Measurements from ENCODE around the gene ECM1. TPM values are rescaled to one million over a fixed set of nuclear protein-coding genes. Genes with fewer than 3 reads are reported as not detected.
A peak's percentile ranks its signal among the peaks of the same experiment; 100 is the strongest.

ECM1 gene
- total RNA-seq, 1 donor from 2014 or later = 31.5 TPM

DNA sequence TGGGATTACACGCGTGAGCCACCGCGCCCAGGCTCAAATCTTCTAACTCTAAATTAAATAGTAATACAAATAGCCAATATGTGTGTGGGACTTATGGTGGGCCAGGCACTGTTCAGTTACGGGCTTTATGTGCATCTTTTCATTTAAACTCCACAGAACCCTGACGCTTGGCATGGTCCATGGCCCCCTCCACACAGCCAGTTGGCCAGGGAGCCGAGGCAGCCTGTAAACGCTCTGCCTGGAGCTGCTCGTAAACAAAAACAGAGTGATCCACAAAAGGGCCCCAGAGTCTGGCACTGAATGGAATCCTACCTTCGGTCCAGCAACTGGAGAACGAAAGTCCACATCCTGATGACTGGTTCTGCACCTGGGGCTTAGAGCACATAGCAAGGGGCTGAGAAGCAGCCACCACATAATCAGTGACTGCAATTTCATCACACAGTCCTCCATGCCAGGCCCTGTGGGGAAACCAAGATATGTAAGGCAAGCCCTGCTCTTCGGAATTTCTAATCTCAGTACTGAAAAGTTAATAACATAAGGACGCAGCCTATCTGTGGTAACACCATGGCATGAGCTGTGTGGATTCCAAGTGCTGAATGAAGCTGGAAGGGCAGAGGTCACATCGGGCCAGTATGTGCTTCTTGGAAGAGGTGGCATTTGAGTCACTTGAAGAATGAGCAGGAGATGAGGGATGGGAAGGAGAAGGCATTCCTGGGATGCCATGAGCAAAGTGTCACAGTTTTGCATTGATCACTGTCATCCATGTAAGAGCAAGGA is 27.8 kb downstream of the ECM1 start:
- Mint-ChIP-seq H3K9me3 (no peaks in the 10 kb centered on the region), H3K36me3 (no peaks in the 10 kb centered on the region), H3K27me3 (no peaks in the 10 kb centered on the region), H3K27ac (peak overlapping the region; percentile 11), H3K4me1 (ENCODE audit: unreplicated experiment) (peaks cover 26% of the 10 kb centered on the region), H3K4me3 (no peak overlapping the region)
- DNase-seq (ENCODE audit: extremely low spot score, unreplicated experiment) = no peak
- TF ChIP-seq, protein P1, sequence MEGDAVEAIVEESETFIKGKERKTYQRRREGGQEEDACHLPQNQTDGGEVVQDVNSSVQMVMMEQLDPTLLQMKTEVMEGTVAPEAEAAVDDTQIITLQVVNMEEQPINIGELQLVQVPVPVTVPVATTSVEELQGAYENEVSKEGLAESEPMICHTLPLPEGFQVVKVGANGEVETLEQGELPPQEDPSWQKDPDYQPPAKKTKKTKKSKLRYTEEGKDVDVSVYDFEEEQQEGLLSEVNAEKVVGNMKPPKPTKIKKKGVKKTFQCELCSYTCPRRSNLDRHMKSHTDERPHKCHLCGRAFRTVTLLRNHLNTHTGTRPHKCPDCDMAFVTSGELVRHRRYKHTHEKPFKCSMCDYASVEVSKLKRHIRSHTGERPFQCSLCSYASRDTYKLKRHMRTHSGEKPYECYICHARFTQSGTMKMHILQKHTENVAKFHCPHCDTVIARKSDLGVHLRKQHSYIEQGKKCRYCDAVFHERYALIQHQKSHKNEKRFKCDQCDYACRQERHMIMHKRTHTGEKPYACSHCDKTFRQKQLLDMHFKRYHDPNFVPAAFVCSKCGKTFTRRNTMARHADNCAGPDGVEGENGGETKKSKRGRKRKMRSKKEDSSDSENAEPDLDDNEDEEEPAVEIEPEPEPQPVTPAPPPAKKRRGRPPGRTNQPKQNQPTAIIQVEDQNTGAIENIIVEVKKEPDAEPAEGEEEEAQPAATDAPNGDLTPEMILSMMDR (conservative IDR thresholded peaks at IDR 0.05) = no peak

DNA sequence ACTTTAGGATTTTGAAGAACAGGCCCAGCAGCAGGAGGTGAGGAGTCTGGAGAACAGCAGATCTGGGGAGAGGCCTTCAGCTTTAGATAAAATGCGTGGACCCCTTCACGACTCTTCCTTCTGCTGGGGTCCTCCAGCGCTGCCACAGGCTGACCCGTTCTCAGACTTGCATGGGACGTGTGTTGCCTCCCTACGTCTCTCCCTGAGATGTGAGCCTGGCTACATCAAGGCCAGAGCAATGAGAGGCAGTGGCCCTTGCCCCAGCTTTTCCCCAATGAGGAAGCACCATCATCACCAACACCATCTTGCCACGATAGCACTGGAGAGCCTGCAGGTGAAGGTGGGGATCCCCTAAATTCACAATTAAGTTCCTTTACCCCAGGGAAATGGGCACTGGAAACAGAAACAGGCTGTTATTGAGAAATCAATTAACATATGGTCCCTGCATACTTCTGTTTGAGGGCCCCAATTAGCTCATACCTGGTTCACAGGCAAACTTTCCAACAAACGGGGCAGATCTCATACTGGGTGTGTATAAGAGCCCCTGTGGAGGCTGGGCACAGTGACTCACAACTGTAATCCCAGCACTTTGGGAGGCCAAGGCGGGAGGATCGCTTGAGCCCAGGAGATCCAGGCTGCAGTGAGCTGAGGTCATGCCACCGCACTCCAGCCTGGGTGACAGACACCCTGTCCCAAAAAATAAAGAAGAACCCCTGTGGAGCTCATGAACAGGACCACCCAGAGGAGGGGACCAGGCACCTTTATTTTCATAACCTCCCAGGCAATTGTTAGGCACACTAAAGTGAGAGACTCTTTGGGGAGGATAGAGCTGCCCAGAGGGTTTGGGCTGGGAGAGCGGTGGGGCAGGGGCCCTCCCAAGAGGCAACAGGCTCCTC is 29.2 kb downstream of the ECM1 start:
- H3K36me3 Mint-ChIP-seq = no peaks in the 10 kb centered on the region
- TF ChIP-seq, protein P1 (conservative IDR thresholded peaks at IDR 0.05) = no peak
- no peak overlapping the region for H3K4me3 Mint-ChIP-seq
- no peaks in the 10 kb centered on the region for H3K9me3 Mint-ChIP-seq
- no peak for DNase-seq (ENCODE audit: extremely low spot score, unreplicated experiment)
- peaks cover 18% of the 10 kb centered on the region for H3K4me1 Mint-ChIP-seq (ENCODE audit: unreplicated experiment)
- H3K27me3 Mint-ChIP-seq = no peaks in the 10 kb centered on the region
- H3K27ac Mint-ChIP-seq = no peak overlapping the region

DNA sequence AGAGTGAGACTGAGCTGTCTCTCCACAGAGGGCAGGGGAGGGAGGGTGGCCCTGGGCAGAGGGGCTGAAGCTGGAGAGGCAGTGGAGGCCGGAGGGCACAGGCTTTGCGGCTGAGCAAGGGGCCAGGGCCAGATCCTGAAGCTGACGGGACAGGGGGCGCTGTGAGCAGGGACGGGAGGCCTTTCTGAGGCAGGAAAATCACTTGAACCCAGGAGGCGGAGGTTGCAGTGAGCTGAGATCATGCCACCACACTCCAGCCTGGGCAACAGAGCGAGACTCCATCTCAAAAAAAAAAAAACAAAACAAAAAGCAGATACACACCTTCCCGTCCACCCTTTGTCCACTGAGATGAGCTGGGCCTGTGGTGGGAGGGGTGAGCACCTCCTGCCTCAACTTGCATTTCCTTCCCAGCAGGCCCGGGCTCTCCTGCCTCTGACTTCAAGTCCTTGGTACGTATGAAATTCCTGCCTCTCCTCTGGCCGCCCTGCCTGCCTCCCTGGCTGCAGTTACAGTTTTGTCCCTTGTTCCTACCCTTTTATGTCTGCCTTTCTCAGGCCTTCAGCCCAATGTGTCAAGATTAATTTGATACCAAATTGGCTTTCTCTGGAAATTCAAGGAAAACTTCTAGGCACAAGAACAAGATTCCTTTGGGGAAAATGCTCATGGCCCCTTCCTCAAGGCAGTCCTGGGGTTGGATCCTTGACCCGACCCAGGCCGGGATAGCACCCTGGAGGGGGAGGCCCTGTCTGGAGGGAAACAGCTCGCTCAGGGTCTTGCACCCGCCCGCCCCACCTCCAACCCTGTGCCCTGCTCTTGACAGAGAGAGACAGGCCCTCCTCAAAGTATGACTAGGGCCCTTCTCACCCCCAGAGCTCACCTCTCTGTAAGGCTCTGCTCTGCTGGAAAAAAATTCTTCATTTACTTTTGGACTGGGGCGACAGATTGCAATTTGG is 30.1 kb downstream of the ECM1 start:
- DNase-seq (ENCODE audit: extremely low spot score, unreplicated experiment) = no peak
- TF ChIP-seq, protein P1 (conservative IDR thresholded peaks at IDR 0.05) = no peak
- no peak overlapping the region for H3K4me3 Mint-ChIP-seq

DNA sequence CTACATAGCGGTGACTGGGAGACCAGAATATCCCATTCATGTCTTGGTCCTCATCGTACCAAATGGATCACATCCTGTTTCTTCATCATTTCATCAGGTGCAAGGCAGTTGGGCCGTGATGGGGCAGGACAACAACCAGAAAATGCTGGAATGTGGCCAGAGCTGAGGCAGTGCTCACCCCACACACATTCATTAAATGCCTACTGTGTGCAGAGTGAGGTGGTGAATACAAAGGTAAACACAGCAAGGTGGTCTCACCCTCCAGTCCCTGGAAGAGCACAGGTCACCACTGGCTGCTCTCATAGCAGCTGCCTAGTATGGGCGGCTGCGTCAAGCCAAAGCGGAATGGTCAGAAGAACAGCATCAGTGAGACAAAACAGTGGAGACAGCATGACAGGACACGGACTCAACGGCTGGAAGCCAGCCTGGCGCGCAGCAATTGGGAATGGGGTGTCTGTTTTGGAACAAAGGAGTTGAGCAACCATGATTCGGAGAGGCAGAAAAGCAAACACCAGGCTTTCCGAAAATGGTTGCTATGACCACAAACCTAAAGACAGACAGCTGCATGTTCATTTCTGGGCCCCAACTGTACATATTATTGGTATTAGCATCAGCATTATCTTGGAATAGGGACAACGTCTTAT is 35.7 kb downstream of the ECM1 start:
- Mint-ChIP-seq H3K36me3 (no peaks in the 10 kb centered on the region), H3K9me3 (no peaks in the 10 kb centered on the region), H3K27me3 (no peaks in the 10 kb centered on the region), H3K27ac (peak overlapping the region; percentile 28), H3K4me3 (no peak overlapping the region), H3K4me1 (ENCODE audit: unreplicated experiment) (peaks cover 24% of the 10 kb centered on the region)
- DNase-seq (ENCODE audit: extremely low spot score, unreplicated experiment) = no peak
- TF ChIP-seq, protein P1 (conservative IDR thresholded peaks at IDR 0.05) = no peak

More for the DNA sequence above, 30.1 kb downstream of the ECM1 start:
- peaks cover 10% of the 10 kb centered on the region for H3K4me1 Mint-ChIP-seq (ENCODE audit: unreplicated experiment)
- H3K27me3 Mint-ChIP-seq = no peaks in the 10 kb centered on the region
- H3K36me3 Mint-ChIP-seq = no peaks in the 10 kb centered on the region
- no peaks in the 10 kb centered on the region for H3K9me3 Mint-ChIP-seq
- peak overlapping the region; percentile 71 for H3K27ac Mint-ChIP-seq

DNA sequence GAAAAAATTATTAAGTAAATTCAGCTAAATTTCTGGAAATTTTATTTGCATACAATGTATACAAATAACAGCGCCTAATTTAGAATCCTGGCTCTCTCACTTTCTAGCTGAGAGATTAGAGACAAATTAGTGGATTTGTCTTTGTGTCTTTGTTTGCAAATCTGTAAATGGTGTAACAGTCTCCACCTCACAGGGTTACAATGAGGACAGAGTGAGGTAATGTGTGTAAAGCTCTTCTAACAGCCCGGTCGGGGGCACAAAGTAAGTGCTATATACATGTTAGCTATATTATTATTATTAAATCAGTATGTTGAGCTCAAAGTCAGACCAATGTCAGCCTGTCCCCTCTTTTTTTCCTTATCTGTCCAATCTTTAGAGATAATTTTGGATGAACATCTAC is 36.3 kb downstream of the ECM1 start:
- H3K27me3 Mint-ChIP-seq = no peaks in the 10 kb centered on the region
- H3K4me1 Mint-ChIP-seq (ENCODE audit: unreplicated experiment) = peaks cover 22% of the 10 kb centered on the region
- DNase-seq (ENCODE audit: extremely low spot score, unreplicated experiment) = no peak
- no peaks in the 10 kb centered on the region for H3K9me3 Mint-ChIP-seq
- H3K4me3 Mint-ChIP-seq = no peak overlapping the region
- no peaks in the 10 kb centered on the region for H3K36me3 Mint-ChIP-seq
- TF ChIP-seq, protein P1 (conservative IDR thresholded peaks at IDR 0.05) = no peak
- H3K27ac Mint-ChIP-seq = no peak overlapping the region

Measured in type B pancreatic cell (in vitro differentiated cells).